ENCODE data around the gene ARV1.

ARV1 gene

GRCh38 chr1:231039161-231040018, 60.5 kb downstream of the ARV1 start:
- Histone ChIP-seq H3K36me3 (ENCODE audit: low read depth) (no peaks in the 10 kb centered on the region), H3K9me3 (ENCODE audit: severe bottlenecking) (no peaks in the 10 kb centered on the region), H3K27me3 (ENCODE audit: insufficient read depth, poor library complexity, severe bottlenecking) (no peaks in the 10 kb centered on the region), H3K27ac (ENCODE audit: poor library complexity, severe bottlenecking) (no peak overlapping the region), H3K4me1 (ENCODE audit: insufficient read depth, poor library complexity, severe bottlenecking) (no peaks in the 10 kb centered on the region), H3K4me3 (ENCODE audit: severe bottlenecking) (peak overlapping the region; percentile 77)
- TF ChIP-seq CTCF (IDR thresholded peaks at IDR 0.05; ENCODE audit: poor library complexity, severe bottlenecking): no peak
- DNase-seq (ENCODE audit: low spot score) (no peak), ATAC-seq (ENCODE audit: low read depth) (peak; percentile 49)

GRCh38 chr1:231040019-231040799, 61.3 kb downstream of the ARV1 start, which contains the start of gene FAM89A:
Gene FAM89A (minus strand): TSS chr1:231040254. CDS start chr1:231040211, 43 bp downstream.
- peak within 1 kb of the TSS; percentile 77 for H3K4me3 ChIP-seq (ENCODE audit: severe bottlenecking)
- TF ChIP-seq CTCF (IDR thresholded peaks at IDR 0.05; ENCODE audit: poor library complexity, severe bottlenecking): no peak
- ATAC-seq (ENCODE audit: low read depth) (peak; percentile 49; the same call in 2 of the 3 replicates), DNase-seq (ENCODE audit: low spot score) (no peak)
- no peaks in the 10 kb centered on the region for H3K9me3 ChIP-seq (ENCODE audit: severe bottlenecking)
- no peaks in the 10 kb centered on the region for H3K4me1 ChIP-seq (ENCODE audit: insufficient read depth, poor library complexity, severe bottlenecking)
- no peak within 1 kb of the TSS for H3K27ac ChIP-seq (ENCODE audit: poor library complexity, severe bottlenecking)
- no peaks in the 10 kb centered on the region for H3K27me3 ChIP-seq (ENCODE audit: insufficient read depth, poor library complexity, severe bottlenecking)
- no peaks in the 10 kb centered on the region for H3K36me3 ChIP-seq (ENCODE audit: low read depth)

- no peak for TF ChIP-seq CTCF (IDR thresholded peaks at IDR 0.05; ENCODE audit: poor library complexity, severe bottlenecking)
- Histone ChIP-seq H3K27me3 (ENCODE audit: insufficient read depth, poor library complexity, severe bottlenecking) (no peaks in the 10 kb centered on the region), H3K4me3 (ENCODE audit: severe bottlenecking) (no peak overlapping the region), H3K4me1 (ENCODE audit: insufficient read depth, poor library complexity, severe bottlenecking) (no peaks in the 10 kb centered on the region), H3K27ac (ENCODE audit: poor library complexity, severe bottlenecking) (no peak overlapping the region), H3K36me3 (ENCODE audit: low read depth) (no peaks in the 10 kb centered on the region), H3K9me3 (ENCODE audit: severe bottlenecking) (no peaks in the 10 kb centered on the region)
- no peak for ATAC-seq (ENCODE audit: low read depth)
- DNase-seq (ENCODE audit: low spot score): no peak
Measured at GRCh38 chr1:231040800-231041718, 62.2 kb downstream of the ARV1 start.

GRCh38 chr1:231041719-231042261, 62.9 kb downstream of the ARV1 start:
- Histone ChIP-seq H3K36me3 (ENCODE audit: low read depth) (no peaks in the 10 kb centered on the region), H3K4me3 (ENCODE audit: severe bottlenecking) (no peak overlapping the region), H3K4me1 (ENCODE audit: insufficient read depth, poor library complexity, severe bottlenecking) (no peaks in the 10 kb centered on the region), H3K27ac (ENCODE audit: poor library complexity, severe bottlenecking) (no peak overlapping the region), H3K27me3 (ENCODE audit: insufficient read depth, poor library complexity, severe bottlenecking) (no peaks in the 10 kb centered on the region), H3K9me3 (ENCODE audit: severe bottlenecking) (no peaks in the 10 kb centered on the region)
- no peak for TF ChIP-seq CTCF (IDR thresholded peaks at IDR 0.05; ENCODE audit: poor library complexity, severe bottlenecking)
- no peak for ATAC-seq (ENCODE audit: low read depth)
- DNase-seq (ENCODE audit: low spot score): no peak
